H1 (cell line): ENCODE results near the gene ELMO1. TPM values are rescaled to one million over a fixed set of nuclear protein-coding genes. Genes with fewer than 3 reads are reported as not detected.

Source experiments
- CTCF ChIA-PET: fragments of 300-600 bp; sonication (Branson Sonifier 250); formaldehyde crosslinking; loops from one replicate; lab custom pipeline; 2021; ENCODE audit not compliant: partially characterized antibody; lab: Charles Lee
- POLR2A ChIA-PET: fragments of 300-600 bp; sonication (Branson Sonifier 250); formaldehyde crosslinking; loops from one replicate; lab custom pipeline; 2021; ENCODE audit warnings: inconsistent platforms; ENCODE audit not compliant: partially characterized antibody; lab: Charles Lee
- DNase-seq, 2 experiments: peaks; one replicate each; pipeline versions ENCODE4 v3.0.0 to v3.0.0-alpha.2; 2010 to 2022; ENCODE audit warnings: low spot score in 2 of 2, low read depth in 1 of 2, mixed read lengths in 1 of 2
- FAIRE-seq: peaks from 2 replicates; lab custom pipeline; 2011; peaks lifted over from hg19 to GRCh38; lab: Jason Lieb, UNC
- H2AFZ ChIP-seq: 2 replicates; pipeline ENCODE4 v1.8.1; 2012; ENCODE audit warnings: low read length, inconsistent platforms
- H2AK5ac ChIP-seq: 2 replicates; pipeline ENCODE4 v1.6.1; 2013; ENCODE audit warnings: low read depth, low read length
- H2BK120ac ChIP-seq: replicated peaks from 2 replicates; pipeline ENCODE3; 2013; ENCODE audit warnings: low read depth, low read length, inconsistent platforms
- H2BK12ac ChIP-seq: 2 replicates; pipeline ENCODE4 v1.6.1; 2013; ENCODE audit warnings: low read depth, low read length
- H2BK15ac ChIP-seq: 2 replicates; pipeline ENCODE4 v1.6.1; 2013; ENCODE audit warnings: low read length
- H2BK20ac ChIP-seq: 2 replicates; pipeline ENCODE4 v1.6.1; 2013; ENCODE audit warnings: low read length
- H2BK5ac ChIP-seq: 2 replicates; pipeline ENCODE4 v1.6.1; 2013; ENCODE audit warnings: low read depth, low read length
- H3K14ac ChIP-seq: 2 replicates; pipeline ENCODE4 v1.6.1; 2013; ENCODE audit warnings: inconsistent platforms; ENCODE audit not compliant: insufficient read length
- H3K18ac ChIP-seq: 2 replicates; pipeline ENCODE4 v1.6.1; 2013; ENCODE audit warnings: low read length; ENCODE audit errors: extremely low read depth
- H3K23ac ChIP-seq: 2 replicates; pipeline ENCODE4 v1.6.1; 2013; ENCODE audit warnings: inconsistent platforms; ENCODE audit not compliant: insufficient read length
- H3K23me2 ChIP-seq: 2 replicates; pipeline ENCODE4 v1.6.1; 2013; ENCODE audit warnings: low read depth, low read length
- H3K27ac ChIP-seq: 2 replicates; pipeline ENCODE4 v1.6.1; 2011; ENCODE audit warnings: low read depth, low read length, inconsistent platforms
- H3K27me3 ChIP-seq, 4 experiments: replicated peaks in 1 of 4; 1 replicate in 1 of 4; 2 replicates in 3 of 4; pipeline versions ENCODE4 v1.6.1 to v1.8.1; 2011 to 2013; ENCODE audit warnings: low read length in 3 of 4, mild to moderate bottlenecking in 3 of 4, inconsistent platforms in 2 of 4, mixed read lengths in 2 of 4, moderate library complexity in 1 of 4; ENCODE audit not compliant: control insufficient read depth in 3 of 4, insufficient read depth in 3 of 4; ENCODE audit errors: extremely low read depth in 1 of 4
- H3K36me3 ChIP-seq, 4 experiments: 2 replicates each; pipeline versions ENCODE4 v1.6.1 to v1.8.1; 2011 to 2013; ENCODE audit warnings: mild to moderate bottlenecking in 4 of 4, low read length in 3 of 4, moderate library complexity in 2 of 4, control low read depth in 1 of 4, inconsistent platforms in 1 of 4; ENCODE audit not compliant: insufficient read depth in 4 of 4, control insufficient read depth in 2 of 4
- H3K4ac ChIP-seq: replicated peaks from 2 replicates; pipeline ENCODE3; 2013; ENCODE audit warnings: low read length, low read depth, mixed read lengths, inconsistent platforms; ENCODE audit not compliant: insufficient read length
- H3K4me1 ChIP-seq, 4 experiments: replicated peaks in 1 of 4; 1 replicate in 1 of 4; 2 replicates in 3 of 4; pipeline versions ENCODE4 v1.6.1 to v1.8.1; 2011 to 2013; ENCODE audit warnings: low read length in 3 of 4, inconsistent platforms in 2 of 4, mixed read lengths in 1 of 4; ENCODE audit not compliant: insufficient read depth in 4 of 4, control insufficient read depth in 3 of 4
- H3K4me2 ChIP-seq, 2 experiments: 2 replicates each; pipeline versions ENCODE4 v1.6.1 to v1.8.1; 2011 to 2013; ENCODE audit warnings: low read depth in 2 of 2, low read length in 2 of 2, control low read depth in 1 of 2, inconsistent platforms in 1 of 2, mild to moderate bottlenecking in 1 of 2; ENCODE audit not compliant: insufficient read depth in 1 of 2
- H3K4me3 ChIP-seq, 4 experiments: fragments of 200-600, 300-600 bp in 1 of 4; sonication (generic), shearing (Covaris generic), sonication (Bioruptor Twin) in 1 of 4; 2 replicates each; pipeline versions ENCODE4 v1.5.1 to v1.8.1; 2011 to 2016; ENCODE audit warnings: low read length in 4 of 4, low read depth in 3 of 4, control low read depth in 2 of 4, inconsistent platforms in 2 of 4, mild to moderate bottlenecking in 2 of 4, mixed read lengths in 1 of 4, moderate library complexity in 1 of 4; ENCODE audit not compliant: insufficient read depth in 2 of 4; ENCODE audit errors: extremely low read depth in 1 of 4
- H3K56ac ChIP-seq: replicated peaks from 2 replicates; pipeline ENCODE3; 2013; ENCODE audit warnings: low read depth, mild to moderate bottlenecking, mixed read lengths, low read length, inconsistent platforms; ENCODE audit not compliant: insufficient read length
- H3K79me1 ChIP-seq: 2 replicates; pipeline ENCODE4 v1.6.1; 2013; ENCODE audit warnings: low read depth, low read length, control low read depth
- H3K79me2 ChIP-seq, 2 experiments: 2 replicates each; pipeline versions ENCODE4 v1.6.1 to v1.8.1; 2012 to 2013; ENCODE audit warnings: low read length in 2 of 2, mild to moderate bottlenecking in 2 of 2, inconsistent platforms in 1 of 2; ENCODE audit not compliant: insufficient read depth in 2 of 2, control insufficient read depth in 1 of 2
- H3K9ac ChIP-seq, 4 experiments: replicated peaks in 1 of 4; 1 replicate in 1 of 4; 2 replicates in 3 of 4; pipeline versions ENCODE4 v1.6.1 to v1.8.1; 2011 to 2013; ENCODE audit warnings: low read depth in 3 of 4, low read length in 3 of 4, control low read depth in 2 of 4, mild to moderate bottlenecking in 2 of 4, moderate library complexity in 2 of 4, inconsistent platforms in 1 of 4; ENCODE audit errors: extremely low read depth in 1 of 4
- H3K9me3 ChIP-seq, 2 experiments: 2 replicates each; pipeline versions ENCODE4 v1.6.1 to v1.8.1; 2012 to 2013; ENCODE audit warnings: mild to moderate bottlenecking in 2 of 2, moderate library complexity in 2 of 2, control low read depth in 1 of 2, inconsistent platforms in 1 of 2, low read depth in 1 of 2, low read length in 1 of 2, mixed read lengths in 1 of 2; ENCODE audit not compliant: insufficient read depth in 2 of 2
- H4K20me1 ChIP-seq, 2 experiments: replicated peaks in 1 of 2; 2 replicates each; pipeline versions ENCODE3 to v1.8.1; 2011 to 2013; ENCODE audit warnings: inconsistent platforms in 2 of 2, low read length in 2 of 2, mild to moderate bottlenecking in 1 of 2; ENCODE audit not compliant: insufficient read depth in 2 of 2, control insufficient read depth in 1 of 2
- H4K5ac ChIP-seq: 2 replicates; pipeline ENCODE4 v1.6.1; 2013; ENCODE audit warnings: low read length, low read depth, mixed read lengths, inconsistent platforms; ENCODE audit not compliant: insufficient read length
- H4K8ac ChIP-seq: 2 replicates; pipeline ENCODE4 v1.8.0; 2013; ENCODE audit warnings: mild to moderate bottlenecking, moderate library complexity, low read length, inconsistent platforms; ENCODE audit not compliant: insufficient read depth; ENCODE audit errors: extremely low read depth
- H4K91ac ChIP-seq: replicated peaks from 2 replicates; pipeline ENCODE3; 2013; ENCODE audit warnings: low read length, mixed read lengths, inconsistent platforms; ENCODE audit not compliant: insufficient read length
- CTBP2 ChIP-seq: IDR thresholded peaks from 2 replicates; pipeline ENCODE4 v1.7.0; 2011; ENCODE audit warnings: borderline replicate concordance, mild to moderate bottlenecking, moderate library complexity, mixed read lengths, low read length; ENCODE audit not compliant: insufficient read depth, insufficient read length
- E2F6 ChIP-seq: IDR thresholded peaks from 2 replicates; pipeline ENCODE4 v1.6.1; 2012; ENCODE audit warnings: inconsistent platforms
- EP300 ChIP-seq, 2 experiments: IDR thresholded peaks; 1 replicate in 1 of 2; 2 replicates in 1 of 2; pipeline ENCODE4 v1.6.1; 2011 to 2012; ENCODE audit warnings: low read depth in 2 of 2, low read length in 2 of 2, mild to moderate bottlenecking in 2 of 2, borderline replicate concordance in 1 of 2, inconsistent platforms in 1 of 2, moderate library complexity in 1 of 2
- FOSL1 ChIP-seq: IDR thresholded peaks from 2 replicates; pipeline ENCODE4 v1.6.1; 2011; ENCODE audit warnings: mild to moderate bottlenecking, low read depth, low read length, moderate library complexity; ENCODE audit not compliant: insufficient read depth
- KDM5A ChIP-seq: fragments of 200-600 bp; IDR thresholded peaks from 2 replicates; pipeline ENCODE4 v1.7.1; 2012; ENCODE audit warnings: mild to moderate bottlenecking, low read length, inconsistent platforms, mixed read lengths
- MAFK ChIP-seq: IDR thresholded peaks from 2 replicates; pipeline ENCODE4 v1.6.1; 2012; ENCODE audit warnings: low read depth, mild to moderate bottlenecking, improper control_type of control experiment, low read length
- MAX ChIP-seq: IDR thresholded peaks from 2 replicates; pipeline ENCODE4 v1.6.1; 2012; ENCODE audit warnings: inconsistent platforms
- RAD21 ChIP-seq, 2 experiments: IDR thresholded peaks in 1 of 2; conservative IDR thresholded peaks in 1 of 2; 2 replicates each; pipeline ENCODE4 v1.6.1; 2011; ENCODE audit warnings: low read depth in 2 of 2, low read length in 2 of 2, improper control_type of control experiment in 1 of 2, inconsistent platforms in 1 of 2, mild to moderate bottlenecking in 1 of 2, moderate library complexity in 1 of 2
- SIRT6 ChIP-seq: IDR thresholded peaks from one replicate; pipeline ENCODE4 v1.7.1; 2012; ENCODE audit warnings: low read length, inconsistent platforms
- SIX5 ChIP-seq: IDR thresholded peaks from 2 replicates; pipeline ENCODE4 v1.6.1; 2011; ENCODE audit warnings: mild to moderate bottlenecking, low read depth, low read length
- TAF1 ChIP-seq: IDR thresholded peaks from 2 replicates; pipeline ENCODE4 v1.6.1; 2011; ENCODE audit warnings: mild to moderate bottlenecking, low read depth, low read length
- TCF12 ChIP-seq: IDR thresholded peaks from 2 replicates; pipeline ENCODE4 v1.6.1; 2011; ENCODE audit warnings: low read depth, mild to moderate bottlenecking, low read length
- ZNF274 ChIP-seq: IDR thresholded peaks from 2 replicates; pipeline ENCODE4 v1.7.0; 2012; ENCODE audit warnings: low read length, borderline replicate concordance; ENCODE audit errors: extremely low read depth
- WGBS, 2 experiments: shearing (Covaris generic) in 1 of 2; methylation state at CpG; one replicate each; pipeline versions ENCODE4 v1.1.6 to v1.1.7; 2013 to 2015; ENCODE audit warnings: low lambda C conversion rate in 2 of 2, mixed read lengths in 2 of 2, inconsistent platforms in 1 of 2, low coverage in 1 of 2, missing lambda C conversion rate in 1 of 2; ENCODE audit not compliant: insufficient replicate concordance in 2 of 2, insufficient coverage in 1 of 2, insufficient read length in 1 of 2; ENCODE audit errors: extremely low coverage in 1 of 2, missing lambda C conversion rate in 1 of 2; 5-methylcytosine and 5-hydroxymethylcytosine counted together
- polyA plus RNA-seq, 7 experiments: library from polyadenylated mRNA; depleted of rRNA in 3 of 7; stranded (reverse) in 5 of 7; unstranded in 2 of 7; fragments of >200 nt in 5 of 7; fragments of 200-250 nt in 2 of 7; gene quantifications; 1 replicate in 5 of 7; 2 replicates in 1 of 7; 4 replicates in 1 of 7; pipeline versions ENCODE4 v1.2.1 to v1.2.3, GENCODE V29; 2011 to 2013; ENCODE audit warnings: missing spikeins in 2 of 7, mixed read lengths in 2 of 7
- total RNA-seq: library from RNA; stranded (reverse); fragmentation: NEBNext Ultra II Directional; extraction: Animal tissue kit (Norgen Biotek cat#: 25700); gene quantifications from 2 replicates; pipeline ENCODE4 v1.2.1, GENCODE V29; 2021

The ELMO1 gene
- total and polyA plus RNA-seq, 2 of the 8 experiments (the other 6 are each of a cell fraction or from before 2014, with no cell fraction given), result 18.4 to 21.0 TPM

- Histone ChIP-seq H2AFZ (no peak overlapping the region), H2BK12ac (no peak overlapping the region), H3K4ac (no peak overlapping the region), H2AK5ac (no peak overlapping the region), H3K9ac (no peak overlapping the region), H3K23me2 (no peaks in the 10 kb centered on the region), H4K20me1 (no peaks in the 10 kb centered on the region), H3K27me3 (no peaks in the 10 kb centered on the region), H2BK20ac (no peak overlapping the region), H2BK15ac (no peak overlapping the region), H3K9me3 (peaks cover 9 to 12% of the 10 kb centered on the region in 2 experiments), H3K79me2 (no peaks in the 10 kb centered on the region), H4K5ac (no peak overlapping the region), H4K91ac (no peak overlapping the region), H3K4me3 (no peak overlapping the region), H3K36me3 (peaks cover 0 to 10% (median 0%) of the 10 kb centered on the region in 4 experiments; a peak in 2 of 8 replicates), H3K23ac (no peak overlapping the region), H3K4me1 (no peaks in the 10 kb centered on the region), H3K18ac (no peak overlapping the region), H3K27ac (no peak overlapping the region), H2BK5ac (no peak overlapping the region), H3K4me2 (no peak overlapping the region), H3K14ac (no peak overlapping the region), H3K56ac (no peak overlapping the region), H3K79me1 (no peaks in the 10 kb centered on the region), H4K8ac (no peak overlapping the region), H2BK120ac (no peak overlapping the region)
- WGBS, 2 experiments, result 91% methylated on average over 3 of the region's 5 CpGs; no CpG with 5 or more reads in 1 of the 2 experiments
- ChIA-PET CTCF (interaction anchor here (0.7 to 3.5 kb wide), 9 partner anchors 13 to 758 kb away, joined by 3 to 13 read pairs (median 3); no protein-coding TSS in a partner anchor), POLR2A (no interaction called here)
- FAIRE-seq (no peak), DNase-seq (no peak)
- TF ChIP-seq SIX5 (no peak), E2F6 (no peak), KDM5A (no peak), EP300 (IDR thresholded peaks at IDR 0.05; ENCODE audit: borderline replicate concordance in 1 of 2, low read depth in 2 of 2, low read length in 2 of 2) (no peak), RAD21 (IDR thresholded peaks at IDR 0.05 in 1 of 2, conservative IDR thresholded peaks at IDR 0.05 in 1 of 2; ENCODE audit: low read depth in 2 of 2, low read length in 2 of 2) (no peak), TAF1 (no peak), SIRT6 (no peak), MAFK (no peak), MAX (no peak), FOSL1 (no peak), ZNF274 (no peak), CTBP2 (no peak), TCF12 (no peak)
Measured at GRCh38 chr7:37174460-37174859, 274.2 kb downstream of the ELMO1 start.
